Fibroblast of lung (primary cell): ENCODE data around the gene RSPH3. TPM values are rescaled to one million over a fixed set of nuclear protein-coding genes. Genes with fewer than 3 reads are reported as not detected.

Source experiments
- DNase-seq, 2 donors: peaks; one replicate each; pipeline versions ENCODE4 v3.0.0 to v3.0.0-alpha.2; 2010; ENCODE audit warnings: low read depth in 2 of 2
- H2AFZ ChIP-seq: 2 replicates; pipeline ENCODE4 v1.5.1; 2012; ENCODE audit warnings: low read length, control low read depth, inconsistent platforms
- H3K27ac ChIP-seq: 2 replicates; pipeline ENCODE4 v1.5.1; 2011; ENCODE audit warnings: low read length, control low read depth; ENCODE audit not compliant: insufficient read depth
- H3K27me3 ChIP-seq: 2 replicates; pipeline ENCODE4 v1.5.1; 2011; ENCODE audit warnings: mild to moderate bottlenecking, low read length; ENCODE audit not compliant: control insufficient read depth, insufficient read depth
- H3K36me3 ChIP-seq: 2 replicates; pipeline ENCODE4 v1.5.1; 2011; ENCODE audit warnings: low read length; ENCODE audit not compliant: control insufficient read depth, insufficient read depth
- H3K4me1 ChIP-seq: 2 replicates; pipeline ENCODE4 v1.5.1; 2011; ENCODE audit warnings: low read length; ENCODE audit not compliant: control insufficient read depth, insufficient read depth; ENCODE audit errors: extremely low read depth
- H3K4me2 ChIP-seq: 2 replicates; pipeline ENCODE4 v1.5.1; 2011; ENCODE audit warnings: low read length, control low read depth; ENCODE audit not compliant: insufficient read depth; ENCODE audit errors: extremely low read depth
- H3K4me3 ChIP-seq, 4 experiments: fragments of 200-600 bp in 1 of 4; sonication (generic) in 1 of 4; replicated peaks in 1 of 4; 2 replicates each; pipeline ENCODE4 v1.5.1; 2011 to 2016; ENCODE audit warnings: low read length in 4 of 4, low read depth in 3 of 4, mild to moderate bottlenecking in 3 of 4, control low read depth in 2 of 4, inconsistent platforms in 1 of 4, mixed read lengths in 1 of 4; ENCODE audit not compliant: insufficient read depth in 1 of 4; ENCODE audit errors: control extremely low read depth in 1 of 4
- H3K79me2 ChIP-seq: 2 replicates; pipeline ENCODE4 v1.5.1; 2012; ENCODE audit warnings: mild to moderate bottlenecking, low read length, inconsistent platforms; ENCODE audit not compliant: control insufficient read depth, insufficient read depth
- H3K9ac ChIP-seq: 2 replicates; pipeline ENCODE4 v1.5.1; 2011; ENCODE audit warnings: mild to moderate bottlenecking, low read length, control low read depth; ENCODE audit not compliant: insufficient read depth
- H3K9me3 ChIP-seq: 2 replicates; pipeline ENCODE4 v1.5.1; 2012; ENCODE audit warnings: low read depth, low read length; ENCODE audit not compliant: control insufficient read depth, insufficient read depth
- H4K20me1 ChIP-seq: 2 replicates; pipeline ENCODE4 v1.5.1; 2011; ENCODE audit warnings: low read length; ENCODE audit not compliant: control insufficient read depth, insufficient read depth; ENCODE audit errors: extremely low read depth
- EZH2 ChIP-seq: IDR thresholded peaks from 2 replicates; pipeline ENCODE4 v1.5.1; 2012; ENCODE audit warnings: low read length, control low read depth, mild to moderate bottlenecking; ENCODE audit errors: missing control alignments
- polyA plus RNA-seq, 2 donors: library from polyadenylated mRNA; depleted of rRNA in 1 of 2; stranded (reverse) in 1 of 2; unstranded in 1 of 2; fragments of >200 nt; gene quantifications; 2 replicates each; pipeline ENCODE4 v1.2.1, GENCODE V29; 2011 to 2012; ENCODE audit warnings: missing spikeins in 1 of 2
- total RNA-seq: library from RNA; depleted of rRNA; stranded (reverse); fragments of >200 nt; gene quantifications from 2 replicates; pipeline ENCODE4 v1.2.1, GENCODE V29; 2014
- TF ChIP-seq, protein P1 (sequence below), 2 donors: IDR thresholded peaks in 1 of 2; conservative IDR thresholded peaks in 1 of 2; 1 replicate in 1 of 2; 2 replicates in 1 of 2; pipeline ENCODE4 v1.5.1; 2011 to 2012; ENCODE audit warnings: low read length in 2 of 2, control low read depth in 1 of 2, inconsistent platforms in 1 of 2, low read depth in 1 of 2, mild to moderate bottlenecking in 1 of 2

Gene RSPH3
- total and polyA plus RNA-seq, 2 donors (not counting 1 experiment from before 2014, with no cell fraction given), result 2.3 to 5.9 TPM

DNA sequence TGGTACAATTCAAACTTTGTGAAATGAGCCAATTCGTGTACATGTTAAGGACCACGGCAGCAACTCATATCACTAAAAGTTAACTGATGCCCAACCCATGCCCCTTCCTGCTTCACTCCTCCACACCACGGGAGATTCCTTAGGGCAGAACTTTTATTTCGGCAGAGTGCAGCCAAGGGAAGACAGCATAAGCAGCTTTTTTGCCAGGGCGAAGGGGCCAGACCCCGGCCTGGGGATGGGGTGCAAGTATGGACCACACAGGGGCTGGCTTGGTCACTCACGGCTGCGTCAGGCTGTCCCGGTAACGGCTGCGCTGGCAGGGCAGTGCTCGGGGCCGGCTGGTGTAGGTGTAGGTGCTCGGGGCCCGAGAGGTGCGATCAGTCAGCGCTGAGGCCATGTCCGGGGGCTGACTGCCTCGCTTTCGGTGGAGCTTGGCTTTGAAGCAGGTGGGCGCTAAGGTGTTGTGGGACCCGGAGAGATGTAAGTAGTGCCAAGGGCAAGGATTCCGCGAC, 792 bp downstream of the RSPH3 start:
- Histone ChIP-seq H3K27me3 (no peaks in the 10 kb centered on the region), H3K36me3 (no peaks in the 10 kb centered on the region), H3K4me1 (peaks cover 8% of the 10 kb centered on the region), H3K27ac (peak overlapping the region; percentile 74), H3K9me3 (no peaks in the 10 kb centered on the region), H3K9ac (peak overlapping the region; percentile 70), H3K79me2 (no peaks in the 10 kb centered on the region), H4K20me1 (no peaks in the 10 kb centered on the region), H2AFZ (peak overlapping the region; percentile 97), H3K4me2 (peak overlapping the region; percentile 98), H3K4me3 (peak overlapping the region; percentile 75 to 86 (median 85))
- peak in 1 of 2 donors; percentile 11 for DNase-seq
- TF ChIP-seq, protein P1, sequence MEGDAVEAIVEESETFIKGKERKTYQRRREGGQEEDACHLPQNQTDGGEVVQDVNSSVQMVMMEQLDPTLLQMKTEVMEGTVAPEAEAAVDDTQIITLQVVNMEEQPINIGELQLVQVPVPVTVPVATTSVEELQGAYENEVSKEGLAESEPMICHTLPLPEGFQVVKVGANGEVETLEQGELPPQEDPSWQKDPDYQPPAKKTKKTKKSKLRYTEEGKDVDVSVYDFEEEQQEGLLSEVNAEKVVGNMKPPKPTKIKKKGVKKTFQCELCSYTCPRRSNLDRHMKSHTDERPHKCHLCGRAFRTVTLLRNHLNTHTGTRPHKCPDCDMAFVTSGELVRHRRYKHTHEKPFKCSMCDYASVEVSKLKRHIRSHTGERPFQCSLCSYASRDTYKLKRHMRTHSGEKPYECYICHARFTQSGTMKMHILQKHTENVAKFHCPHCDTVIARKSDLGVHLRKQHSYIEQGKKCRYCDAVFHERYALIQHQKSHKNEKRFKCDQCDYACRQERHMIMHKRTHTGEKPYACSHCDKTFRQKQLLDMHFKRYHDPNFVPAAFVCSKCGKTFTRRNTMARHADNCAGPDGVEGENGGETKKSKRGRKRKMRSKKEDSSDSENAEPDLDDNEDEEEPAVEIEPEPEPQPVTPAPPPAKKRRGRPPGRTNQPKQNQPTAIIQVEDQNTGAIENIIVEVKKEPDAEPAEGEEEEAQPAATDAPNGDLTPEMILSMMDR (conservative IDR thresholded peaks at IDR 0.05 in 1 of 2, IDR thresholded peaks at IDR 0.05 in 1 of 2; ENCODE audit: low read depth in 1 of 2, low read length in 2 of 2), result no peak
- TF ChIP-seq EZH2, result no peak

DNA sequence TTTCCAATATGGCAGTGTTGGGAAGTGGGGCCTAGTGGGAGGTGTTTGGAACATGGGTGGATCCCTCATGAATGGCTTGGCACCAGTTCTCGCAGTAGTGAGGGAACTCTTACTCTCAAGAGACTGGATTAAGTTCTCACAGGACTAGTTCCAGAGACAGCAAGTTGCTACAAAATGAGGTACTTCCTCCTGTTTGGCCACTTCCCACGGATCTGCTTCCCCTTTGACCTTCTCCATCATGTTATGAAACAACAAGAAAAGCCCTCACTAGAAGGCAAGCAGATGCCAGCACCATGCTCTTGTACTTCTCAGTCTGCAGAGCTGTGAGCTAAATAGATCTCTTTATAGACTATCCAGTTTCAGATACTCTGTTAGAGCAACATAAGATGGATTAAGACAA, 3.1 kb downstream of the RSPH3 start:
- Histone ChIP-seq H3K4me3 (no peak overlapping the region), H2AFZ (no peak overlapping the region), H3K27me3 (no peaks in the 10 kb centered on the region), H3K9me3 (no peaks in the 10 kb centered on the region), H3K36me3 (peaks cover 1% of the 10 kb centered on the region), H3K4me1 (peaks cover 8% of the 10 kb centered on the region), H3K9ac (no peak overlapping the region), H3K4me2 (no peak overlapping the region), H4K20me1 (no peaks in the 10 kb centered on the region), H3K27ac (no peak overlapping the region), H3K79me2 (no peaks in the 10 kb centered on the region)
- no peak for DNase-seq
- TF ChIP-seq, protein P1 (conservative IDR thresholded peaks at IDR 0.05 in 1 of 2, IDR thresholded peaks at IDR 0.05 in 1 of 2; ENCODE audit: low read depth in 1 of 2, low read length in 2 of 2), result no peak
- no peak for TF ChIP-seq EZH2

DNA sequence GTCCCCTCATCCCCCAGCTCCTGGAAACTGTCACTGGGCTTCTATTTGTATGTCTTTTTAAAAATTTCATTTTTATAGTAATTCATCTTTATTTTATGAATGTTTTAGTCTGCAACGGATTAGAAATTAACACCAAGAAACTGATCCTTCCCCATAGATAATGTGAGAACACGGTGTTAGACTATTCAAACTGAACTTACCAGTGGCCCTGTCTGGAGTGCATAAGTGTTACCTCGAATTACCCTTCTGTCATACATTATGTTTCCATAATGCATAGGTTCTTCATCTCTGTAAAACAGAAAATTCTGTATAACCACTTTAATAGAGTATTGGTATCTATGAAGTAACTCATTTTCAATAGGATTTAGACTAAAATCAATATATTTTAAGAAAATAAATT, 6.4 kb downstream of the RSPH3 start:
- Histone ChIP-seq H3K4me2 (no peak overlapping the region), H3K79me2 (no peaks in the 10 kb centered on the region), H3K9ac (no peak overlapping the region), H3K27ac (no peak overlapping the region), H3K27me3 (no peaks in the 10 kb centered on the region), H3K4me3 (no peak overlapping the region), H3K4me1 (peaks cover 6% of the 10 kb centered on the region), H3K9me3 (no peaks in the 10 kb centered on the region), H3K36me3 (peaks cover 1% of the 10 kb centered on the region), H4K20me1 (no peaks in the 10 kb centered on the region), H2AFZ (no peak overlapping the region)
- DNase-seq, result no peak
- TF ChIP-seq EZH2, result no peak
- TF ChIP-seq, protein P1 (conservative IDR thresholded peaks at IDR 0.05 in 1 of 2, IDR thresholded peaks at IDR 0.05 in 1 of 2; ENCODE audit: low read depth in 1 of 2, low read length in 2 of 2), result no peak
